Effector memory CD4-positive, alpha-beta T cell (primary cell): ENCODE results near the gene LSP1.

Experiments
- DNase-seq, 3 donors: peaks; one replicate each; pipeline ENCODE4 v3.0.0-alpha.2; 2020
- H3K27ac ChIP-seq: 2 replicates; pipeline ENCODE4 v1.7.0; 2013; ENCODE audit warnings: mild to moderate bottlenecking, low read length, moderate library complexity; ENCODE audit not compliant: insufficient read depth, poor library complexity, severe bottlenecking
- H3K27me3 ChIP-seq: replicated peaks from 2 replicates; pipeline ENCODE4 v1.7.0; 2013; ENCODE audit warnings: mild to moderate bottlenecking, low read length; ENCODE audit not compliant: insufficient read depth, control insufficient read depth, poor library complexity, severe bottlenecking
- H3K36me3 ChIP-seq: 2 replicates; pipeline ENCODE4 v1.7.0; 2013; ENCODE audit warnings: mild to moderate bottlenecking, low read length, moderate library complexity; ENCODE audit not compliant: control insufficient read depth, insufficient read depth
- H3K4me1 ChIP-seq: 2 replicates; pipeline ENCODE4 v1.7.0; 2013; ENCODE audit warnings: low read length, mild to moderate bottlenecking; ENCODE audit not compliant: control insufficient read depth, insufficient read depth, poor library complexity, severe bottlenecking
- H3K4me3 ChIP-seq: 2 replicates; pipeline ENCODE4 v1.7.0; 2013; ENCODE audit warnings: low read length, low read depth, mild to moderate bottlenecking; ENCODE audit not compliant: insufficient read depth, poor library complexity, severe bottlenecking
- H3K9me3 ChIP-seq: 2 replicates; pipeline ENCODE4 v1.7.0; 2013; ENCODE audit warnings: mild to moderate bottlenecking, low read length, moderate library complexity; ENCODE audit not compliant: control insufficient read depth

Gene LSP1

GRCh38 chr11:1929621-1930461, 77.0 kb downstream of the LSP1 start:
- H3K36me3 ChIP-seq: no peaks in the 10 kb centered on the region
- H3K27me3 ChIP-seq: no peaks in the 10 kb centered on the region
- H3K4me1 ChIP-seq: no peaks in the 10 kb centered on the region
- no peak overlapping the region for H3K27ac ChIP-seq
- H3K9me3 ChIP-seq: no peaks in the 10 kb centered on the region
- no peak for DNase-seq
- H3K4me3 ChIP-seq: no peak overlapping the region

DNA sequence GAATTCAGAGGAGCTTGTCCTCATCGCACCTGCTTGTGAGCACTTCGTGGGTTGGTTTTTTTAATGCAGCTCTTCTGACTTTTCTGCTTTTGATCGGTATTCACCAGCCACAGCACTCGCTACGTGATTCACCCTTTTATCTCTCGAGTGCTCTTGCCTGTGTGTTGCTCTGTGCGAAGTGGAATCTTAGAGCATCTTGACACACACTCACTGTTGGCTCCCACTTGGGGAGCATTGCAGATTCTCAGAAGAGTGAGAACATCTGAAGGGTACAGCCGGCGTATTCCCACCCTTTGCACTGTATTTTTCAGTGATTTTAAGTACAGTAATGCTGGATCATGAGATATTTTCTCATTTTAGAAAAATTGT, 77.6 kb downstream of the LSP1 start:
- Histone ChIP-seq H3K4me3 (no peak overlapping the region), H3K4me1 (no peaks in the 10 kb centered on the region), H3K27me3 (no peaks in the 10 kb centered on the region), H3K27ac (no peak overlapping the region), H3K36me3 (no peaks in the 10 kb centered on the region), H3K9me3 (no peaks in the 10 kb centered on the region)
- DNase-seq: no peak

- H3K4me3 ChIP-seq: no peak overlapping the region
- no peaks in the 10 kb centered on the region for H3K4me1 ChIP-seq
- H3K36me3 ChIP-seq: no peaks in the 10 kb centered on the region
- DNase-seq: no peak
- H3K27me3 ChIP-seq: no peaks in the 10 kb centered on the region
- no peaks in the 10 kb centered on the region for H3K9me3 ChIP-seq
- H3K27ac ChIP-seq: no peak overlapping the region
These were observed 78.6 kb downstream of the LSP1 start for GRCh38 chr11:1931341-1932104.

GRCh38 chr11:1932105-1932480, 79.2 kb downstream of the LSP1 start:
- Histone ChIP-seq H3K27ac (no peak overlapping the region), H3K4me3 (no peak overlapping the region), H3K4me1 (no peaks in the 10 kb centered on the region), H3K36me3 (no peaks in the 10 kb centered on the region), H3K9me3 (no peaks in the 10 kb centered on the region), H3K27me3 (no peaks in the 10 kb centered on the region)
- DNase-seq: no peak

DNA sequence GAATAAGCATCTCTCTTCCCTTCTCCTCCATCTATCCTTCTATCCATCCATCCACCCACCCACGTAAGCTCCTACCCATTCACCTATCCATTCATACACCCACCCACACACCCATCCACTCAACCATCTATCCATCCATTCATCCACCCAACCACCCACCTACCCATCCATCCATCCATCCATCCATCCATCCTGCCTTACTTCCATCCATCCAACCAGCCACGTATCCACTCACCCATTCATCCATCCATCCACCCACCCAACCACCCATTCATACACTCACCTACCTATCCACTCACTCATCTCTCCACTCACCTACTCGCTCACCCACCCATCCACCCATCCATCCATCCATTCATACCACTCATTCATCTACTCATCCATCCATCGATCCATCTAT, 79.8 kb downstream of the LSP1 start:
- Histone ChIP-seq H3K36me3 (no peaks in the 10 kb centered on the region), H3K4me3 (no peak overlapping the region), H3K27me3 (no peaks in the 10 kb centered on the region), H3K9me3 (no peaks in the 10 kb centered on the region), H3K27ac (no peak overlapping the region), H3K4me1 (no peaks in the 10 kb centered on the region)
- DNase-seq: no peak

GRCh38 chr11:1933416-1934334, 80.8 kb downstream of the LSP1 start:
- Histone ChIP-seq H3K27ac (no peak overlapping the region), H3K4me1 (no peaks in the 10 kb centered on the region), H3K9me3 (no peaks in the 10 kb centered on the region), H3K27me3 (no peaks in the 10 kb centered on the region), H3K4me3 (no peak overlapping the region), H3K36me3 (no peaks in the 10 kb centered on the region)
- DNase-seq: no peak

DNA sequence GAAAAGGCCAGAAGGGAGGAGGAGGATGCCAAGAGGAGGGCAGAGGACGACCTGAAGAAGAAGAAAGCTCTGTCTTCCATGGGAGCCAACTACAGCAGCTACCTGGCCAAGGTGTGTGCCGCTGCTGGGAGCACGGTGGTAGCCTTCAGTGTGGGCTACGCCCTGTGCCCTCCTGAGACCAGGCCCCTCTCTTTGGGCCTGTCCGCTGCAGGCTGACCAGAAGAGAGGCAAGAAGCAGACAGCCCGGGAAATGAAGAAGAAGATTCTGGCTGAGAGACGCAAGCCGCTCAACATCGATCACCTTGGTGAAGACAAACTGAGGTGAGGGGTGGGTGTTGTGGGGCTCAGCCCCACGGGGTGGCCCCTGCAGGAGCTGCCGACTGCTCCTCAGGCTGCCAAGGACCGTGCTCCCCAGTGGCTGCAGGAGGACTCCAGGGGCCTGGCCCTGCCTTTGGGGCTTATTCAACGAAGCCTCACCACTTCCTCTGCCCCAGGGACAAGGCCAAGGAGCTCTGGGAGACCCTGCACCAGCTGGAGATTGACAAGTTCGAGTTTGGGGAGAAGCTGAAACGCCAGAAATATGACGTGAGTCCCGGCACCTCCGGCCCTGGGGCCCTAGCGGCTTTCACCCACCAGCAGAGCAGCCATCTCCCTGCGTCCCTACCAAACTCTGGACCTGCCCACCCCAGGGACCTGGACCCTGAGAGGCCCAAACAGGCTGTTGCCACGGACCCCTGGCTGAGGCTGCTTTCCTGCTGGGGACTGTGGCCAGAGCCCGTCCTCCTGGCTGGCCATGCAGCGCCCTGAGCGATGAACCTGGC, 81.7 kb downstream of the LSP1 start:
- H3K27me3 ChIP-seq: no peaks in the 10 kb centered on the region

DNA sequence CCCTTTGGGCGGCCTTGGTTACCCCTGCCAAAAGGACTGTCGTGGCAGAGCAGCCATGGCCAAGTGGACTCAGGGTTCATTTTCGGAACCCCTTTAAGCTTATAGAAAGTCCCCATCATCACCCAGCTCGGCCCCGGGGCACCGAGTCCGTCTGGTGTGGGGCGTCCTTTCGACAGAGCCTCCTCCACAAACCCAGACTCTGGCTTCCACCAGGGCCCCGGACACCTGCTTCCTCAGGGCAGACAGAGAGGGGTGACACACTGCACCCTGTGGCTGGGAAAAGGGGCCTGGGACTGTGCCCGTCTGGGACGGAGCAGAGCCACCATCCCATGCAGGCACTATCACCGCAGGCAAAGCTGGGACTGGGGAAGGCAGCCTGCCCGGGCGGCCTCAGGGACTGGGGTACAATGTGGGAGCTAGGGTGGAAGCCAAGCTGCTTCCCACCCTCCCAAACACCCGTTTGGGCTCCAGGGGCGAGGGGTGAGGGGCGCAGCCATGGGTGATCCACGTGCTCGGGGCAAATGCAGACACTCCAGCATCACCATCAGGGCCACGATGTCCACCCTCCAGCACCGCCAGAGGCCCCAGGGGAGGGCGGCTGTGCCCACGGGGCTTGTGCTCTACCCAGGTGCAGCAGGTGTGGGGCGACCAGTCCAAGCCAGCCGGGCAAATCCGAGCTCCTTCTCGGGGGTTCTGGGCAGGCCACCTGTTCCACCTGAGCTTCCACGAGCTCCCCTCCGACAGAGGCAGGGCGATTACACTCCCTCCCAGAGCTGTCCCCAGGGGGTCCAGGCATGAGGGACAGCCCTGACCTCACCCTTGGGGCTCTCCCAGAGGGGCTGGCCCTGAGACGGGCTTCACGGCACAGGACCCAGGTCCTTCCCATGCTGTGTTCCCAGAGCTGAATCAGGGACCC, 82.5 kb downstream of the LSP1 start:
- Histone ChIP-seq H3K36me3 (no peaks in the 10 kb centered on the region), H3K4me3 (no peak overlapping the region), H3K27me3 (no peaks in the 10 kb centered on the region), H3K9me3 (no peaks in the 10 kb centered on the region), H3K27ac (no peak overlapping the region), H3K4me1 (no peaks in the 10 kb centered on the region)
- DNase-seq: no peak

More for the DNA sequence above, 81.7 kb downstream of the LSP1 start:
- Histone ChIP-seq H3K27ac (no peak overlapping the region), H3K9me3 (no peaks in the 10 kb centered on the region), H3K4me3 (no peak overlapping the region), H3K36me3 (no peaks in the 10 kb centered on the region), H3K4me1 (no peaks in the 10 kb centered on the region)
- no peak for DNase-seq
